Measurements from ENCODE around the gene MIAT. TPM values are rescaled to one million over a fixed set of nuclear protein-coding genes. Genes with fewer than 3 reads are reported as not detected.
A peak's percentile ranks its signal among the peaks of the same experiment; 100 is the strongest.

The MIAT gene
- total and polyA plus RNA-seq, 9 of the 15 experiments (the other 6 are each of a cell fraction or from before 2014, with no cell fraction given), result 0.03 to 0.93 (median 0.34) TPM

DNA sequence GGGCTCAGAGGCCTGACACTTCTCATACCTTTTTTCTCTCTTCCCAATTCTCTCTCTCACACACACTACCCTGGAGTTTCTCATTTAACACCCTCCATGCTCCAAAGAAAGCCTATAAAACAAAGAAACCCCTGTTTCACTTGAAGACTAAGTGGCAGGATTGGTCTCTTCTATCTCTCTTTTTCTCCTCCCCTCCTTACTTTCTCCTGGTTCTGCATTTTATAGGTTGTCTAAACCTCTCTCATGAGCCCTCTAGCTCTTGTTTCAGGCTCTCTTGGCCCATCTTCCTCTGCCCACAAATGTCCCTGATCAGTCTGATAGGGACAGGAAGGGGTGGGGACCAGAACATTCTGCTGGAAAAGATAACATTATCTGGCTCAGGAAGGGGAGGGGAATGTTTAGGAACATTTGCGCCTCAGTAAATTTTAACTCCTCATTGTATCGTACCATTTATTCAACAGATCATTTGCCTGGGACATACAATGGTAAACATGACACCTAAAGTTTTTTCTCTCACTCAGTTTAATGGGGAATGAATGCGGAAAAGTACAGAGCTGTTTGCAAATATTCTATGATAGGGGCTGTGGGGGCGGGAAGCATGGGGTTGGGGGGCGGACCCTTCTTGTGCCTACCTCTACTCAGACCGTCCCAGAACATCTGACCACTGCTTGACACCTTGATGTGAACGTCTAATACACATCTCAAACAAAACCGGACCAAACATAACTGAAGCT is 24.8 kb upstream of the MIAT start (continued):
- peak; percentile 63; the same call in 1 of the 2 replicates for TF ChIP-seq KLF1 (tag; IDR thresholded peaks at IDR 0.05)
- no peak for TF ChIP-seq CHD4 (IDR thresholded peaks at IDR 0.05; ENCODE audit: insufficient read depth, insufficient replicate concordance, low read depth, low read length, poor library complexity, severe bottlenecking)
- no peak for TF ChIP-seq ZFX (CRISPR knock-in tag; IDR thresholded peaks at IDR 0.05)
- TF ChIP-seq SNRNP70 (optimal IDR thresholded peaks at IDR 0.05; ENCODE audit: low read depth, low read length), result no peak
- TF ChIP-seq MTA1 (IDR thresholded peaks at IDR 0.05; ENCODE audit: borderline replicate concordance), result peak; percentile 86
- TF ChIP-seq, protein P1, sequence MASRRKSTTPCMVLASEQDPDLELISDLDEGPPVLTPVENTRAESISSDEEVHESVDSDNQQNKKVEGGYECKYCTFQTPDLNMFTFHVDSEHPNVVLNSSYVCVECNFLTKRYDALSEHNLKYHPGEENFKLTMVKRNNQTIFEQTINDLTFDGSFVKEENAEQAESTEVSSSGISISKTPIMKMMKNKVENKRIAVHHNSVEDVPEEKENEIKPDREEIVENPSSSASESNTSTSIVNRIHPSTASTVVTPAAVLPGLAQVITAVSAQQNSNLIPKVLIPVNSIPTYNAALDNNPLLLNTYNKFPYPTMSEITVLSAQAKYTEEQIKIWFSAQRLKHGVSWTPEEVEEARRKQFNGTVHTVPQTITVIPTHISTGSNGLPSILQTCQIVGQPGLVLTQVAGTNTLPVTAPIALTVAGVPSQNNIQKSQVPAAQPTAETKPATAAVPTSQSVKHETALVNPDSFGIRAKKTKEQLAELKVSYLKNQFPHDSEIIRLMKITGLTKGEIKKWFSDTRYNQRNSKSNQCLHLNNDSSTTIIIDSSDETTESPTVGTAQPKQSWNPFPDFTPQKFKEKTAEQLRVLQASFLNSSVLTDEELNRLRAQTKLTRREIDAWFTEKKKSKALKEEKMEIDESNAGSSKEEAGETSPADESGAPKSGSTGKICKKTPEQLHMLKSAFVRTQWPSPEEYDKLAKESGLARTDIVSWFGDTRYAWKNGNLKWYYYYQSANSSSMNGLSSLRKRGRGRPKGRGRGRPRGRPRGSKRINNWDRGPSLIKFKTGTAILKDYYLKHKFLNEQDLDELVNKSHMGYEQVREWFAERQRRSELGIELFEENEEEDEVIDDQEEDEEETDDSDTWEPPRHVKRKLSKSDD (conservative IDR thresholded peaks at IDR 0.05; ENCODE audit: low read length), result no peak
- TF ChIP-seq TCFL5 (CRISPR knock-in tag; conservative IDR thresholded peaks at IDR 0.05), result no peak
- no peak for TF ChIP-seq CHCHD3 (CRISPR knock-in tag; IDR thresholded peaks at IDR 0.05)
- peak; percentile 89 for TF ChIP-seq CBFA2T2 (conservative IDR thresholded peaks at IDR 0.05)
- TF ChIP-seq ZNF780A (CRISPR knock-in tag; IDR thresholded peaks at IDR 0.05), result no peak
- TF ChIP-seq SRSF1 (IDR thresholded peaks at IDR 0.05; ENCODE audit: low read depth, low read length), result no peak
- no peak for TF ChIP-seq MCM3 (IDR thresholded peaks at IDR 0.05)
- no peak for TF ChIP-seq NR3C1 (CRISPR knock-in tag; IDR thresholded peaks at IDR 0.05)
- TF ChIP-seq ZNF174 (CRISPR knock-in tag; IDR thresholded peaks at IDR 0.05), result no peak
- no peak for TF ChIP-seq ZNF436 (CRISPR knock-in tag; IDR thresholded peaks at IDR 0.05)
- peak; percentile 84 for TF ChIP-seq ZNF766 (CRISPR knock-in tag; conservative IDR thresholded peaks at IDR 0.05)
- no peak for TF ChIP-seq MCM5 (IDR thresholded peaks at IDR 0.05; ENCODE audit: low read depth)
- no peak for TF ChIP-seq E2F3 (CRISPR knock-in tag; IDR thresholded peaks at IDR 0.05)
- peak; percentile 92 for TF ChIP-seq KLF16 (IDR thresholded peaks at IDR 0.05)
- no peak for TF ChIP-seq MTF1 (CRISPR knock-in tag; IDR thresholded peaks at IDR 0.05; ENCODE audit: borderline replicate concordance)
- no peak for TF ChIP-seq ZNF24 (IDR thresholded peaks at IDR 0.05)
- TF ChIP-seq HOMEZ (CRISPR knock-in tag; IDR thresholded peaks at IDR 0.05), result no peak
- no peak for TF ChIP-seq ZNF224 (CRISPR knock-in tag; IDR thresholded peaks at IDR 0.05)
- TF ChIP-seq CBX1 (IDR thresholded peaks at IDR 0.05; ENCODE audit: low read depth), result no peak
- TF ChIP-seq, protein P2, sequence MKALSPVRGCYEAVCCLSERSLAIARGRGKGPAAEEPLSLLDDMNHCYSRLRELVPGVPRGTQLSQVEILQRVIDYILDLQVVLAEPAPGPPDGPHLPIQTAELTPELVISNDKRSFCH (CRISPR knock-in tag; IDR thresholded peaks at IDR 0.05), result no peak
- TF ChIP-seq, protein P2 (tag; IDR thresholded peaks at IDR 0.05), result no peak
- peak; percentile 93 for TF ChIP-seq NCOR1 (IDR thresholded peaks at IDR 0.05)
